HUES48 (cell line): Measurements from ENCODE around the gene PTOV1.

Source experiments
- H3K27ac ChIP-seq: one replicate; pipeline ENCODE4 v1.7.0; 2013; ENCODE audit warnings: low read depth, low read length, inconsistent platforms
- H3K27me3 ChIP-seq: 2 replicates; pipeline ENCODE4 v1.6.1; 2013; ENCODE audit warnings: mild to moderate bottlenecking, low read length; ENCODE audit not compliant: control insufficient read depth, insufficient read depth
- H3K36me3 ChIP-seq: 2 replicates; pipeline ENCODE4 v1.6.1; 2013; ENCODE audit warnings: low read length; ENCODE audit not compliant: control insufficient read depth, insufficient read depth
- H3K4me1 ChIP-seq: 2 replicates; pipeline ENCODE4 v1.6.1; 2013; ENCODE audit warnings: mild to moderate bottlenecking, low read length; ENCODE audit not compliant: control insufficient read depth, insufficient read depth
- H3K4me3 ChIP-seq: 2 replicates; pipeline ENCODE4 v1.5.1; 2013; ENCODE audit warnings: mild to moderate bottlenecking, low read depth, low read length
- H3K9ac ChIP-seq: 2 replicates; pipeline ENCODE4 v1.6.1; 2013; ENCODE audit warnings: mild to moderate bottlenecking, low read depth, low read length, moderate library complexity
- H3K9me3 ChIP-seq: 2 replicates; pipeline ENCODE4 v1.6.1; 2013; ENCODE audit warnings: low read length; ENCODE audit not compliant: control insufficient read depth, insufficient read depth

Gene PTOV1

GRCh38 chr19:49908480-49909420, 57.8 kb downstream of the PTOV1 start:
- H3K4me1 ChIP-seq = peaks cover 7% of the 10 kb centered on the region; the same call in 1 of the 2 replicates
- H3K9me3 ChIP-seq = no peaks in the 10 kb centered on the region
- no peaks in the 10 kb centered on the region for H3K27me3 ChIP-seq
- H3K9ac ChIP-seq = no peak overlapping the region
- peaks cover 67% of the 10 kb centered on the region for H3K36me3 ChIP-seq
- no peak overlapping the region for H3K27ac ChIP-seq
- no peak overlapping the region for H3K4me3 ChIP-seq

DNA sequence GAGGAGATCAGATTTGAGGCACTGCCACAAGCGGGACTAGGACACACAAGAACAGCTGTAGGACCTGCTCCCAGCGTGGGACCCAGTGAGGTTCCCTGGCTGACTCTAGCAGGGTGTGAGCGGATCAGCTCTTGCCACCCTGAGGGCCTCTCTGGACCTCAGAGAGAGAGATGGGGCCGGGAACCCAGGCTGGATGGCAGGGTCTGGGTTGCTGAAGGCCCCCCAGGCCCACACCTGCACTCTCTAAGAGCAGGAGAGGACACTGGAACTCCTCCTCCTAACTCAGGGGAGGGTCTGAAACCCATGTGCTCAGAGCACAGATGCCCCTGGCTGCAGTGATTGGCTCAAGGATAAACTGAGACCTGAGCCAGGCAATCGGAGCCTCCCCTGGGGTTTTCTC, 59.2 kb downstream of the PTOV1 start:
- H3K4me3 ChIP-seq = no peak overlapping the region
- peaks cover 79% of the 10 kb centered on the region for H3K36me3 ChIP-seq
- no peak overlapping the region for H3K27ac ChIP-seq
- no peaks in the 10 kb centered on the region for H3K27me3 ChIP-seq
- H3K9ac ChIP-seq = no peak overlapping the region
- peaks cover 7% of the 10 kb centered on the region; the same call in 1 of the 2 replicates for H3K4me1 ChIP-seq
- no peaks in the 10 kb centered on the region for H3K9me3 ChIP-seq
